Thyroid gland (tissue), 4 donors: ENCODE measurements around the gene MAD1L1. TPM values are rescaled to one million over a fixed set of nuclear protein-coding genes. Genes with fewer than 3 reads are reported as not detected.

ENCODE experiments used
- DNase-seq, 2 donors: peaks; one replicate each; pipeline ENCODE4 v3.0.0-alpha.2; 2019
- H3K27ac ChIP-seq, 3 donors: fragments of 200-600 bp; sonication (generic); 1 replicate in 2 of 3; 2 replicates in 1 of 3; pipeline ENCODE4 v1.5.1; 2016 to 2019; ENCODE audit warnings: mild to moderate bottlenecking in 1 of 3, moderate library complexity in 1 of 3
- H3K27me3 ChIP-seq: fragments of 200-600 bp; sonication (generic); one replicate; pipeline ENCODE4 v1.5.1; 2019
- H3K36me3 ChIP-seq, 2 donors: fragments of 200-600 bp; sonication (generic); one replicate each; pipeline ENCODE4 v1.5.1; 2016 to 2019
- H3K4me1 ChIP-seq, 2 donors: fragments of 200-600 bp; sonication (generic); one replicate each; pipeline ENCODE4 v1.5.1; 2017 to 2019
- H3K4me3 ChIP-seq, 3 donors: fragments of 200-600 bp; sonication (generic); replicated peaks in 1 of 3; 1 replicate in 2 of 3; 2 replicates in 1 of 3; pipeline ENCODE4 v1.5.1; 2016; ENCODE audit warnings: mild to moderate bottlenecking in 1 of 3
- H3K9me3 ChIP-seq: fragments of 200-600 bp; sonication (generic); one replicate; pipeline ENCODE4 v1.5.1; 2017
- POLR2A ChIP-seq, 2 donors: fragments of 450-650 bp; IDR thresholded peaks; one replicate each; pipeline ENCODE4 v1.6.1; 2017; ENCODE audit warnings: antibody characterized with exemption in 2 of 2, mild to moderate bottlenecking in 2 of 2, moderate library complexity in 1 of 2
- WGBS, 2 donors: methylation state at CpG; one replicate each; pipeline ENCODE4 v1.1.5; 2017; 5-methylcytosine and 5-hydroxymethylcytosine counted together
- intact Hi-C: fragments of 100-400 bp; cut with DNase I; formaldehyde crosslinking; loops from one replicate; pipeline ENCODE4 v1.15.1; 2023
- total RNA-seq, 4 donors: library from RNA; depleted of rRNA; stranded (reverse); fragments of >200 nt; gene quantifications; one replicate each; pipeline ENCODE4 v1.2.3, GENCODE V29; 2016
- TF ChIP-seq, protein P1 (sequence below), 6 experiments: fragments of 200-600 bp in 3 of 6; fragments of 450-650 bp in 3 of 6; sonication (generic) in 3 of 6; IDR thresholded peaks; one replicate each; pipeline ENCODE4 v1.5.1; 2016 to 2019; ENCODE audit warnings: antibody characterized with exemption in 6 of 6, mild to moderate bottlenecking in 2 of 6, inconsistent platforms in 1 of 6, moderate library complexity in 1 of 6

MAD1L1 gene
- total RNA-seq, 4 donors from 2014 or later, result 27.4 to 38.6 (median 33.9) TPM

- Histone ChIP-seq H3K27ac (no peak overlapping the region), H3K4me3 (no peak overlapping the region), H3K36me3 (peaks cover 7 to 8% of the 10 kb centered on the region in 2 donors), H3K27me3 (no peaks in the 10 kb centered on the region), H3K9me3 (no peaks in the 10 kb centered on the region), H3K4me1 (peaks cover 9 to 17% of the 10 kb centered on the region in 2 donors)
- no peak for DNase-seq
- intact Hi-C loops, result loop anchor here (10.0 kb wide), 1 partner anchor 111 kb away; the partner anchor contains the start of gene EIF3B
- TF ChIP-seq, protein P1, sequence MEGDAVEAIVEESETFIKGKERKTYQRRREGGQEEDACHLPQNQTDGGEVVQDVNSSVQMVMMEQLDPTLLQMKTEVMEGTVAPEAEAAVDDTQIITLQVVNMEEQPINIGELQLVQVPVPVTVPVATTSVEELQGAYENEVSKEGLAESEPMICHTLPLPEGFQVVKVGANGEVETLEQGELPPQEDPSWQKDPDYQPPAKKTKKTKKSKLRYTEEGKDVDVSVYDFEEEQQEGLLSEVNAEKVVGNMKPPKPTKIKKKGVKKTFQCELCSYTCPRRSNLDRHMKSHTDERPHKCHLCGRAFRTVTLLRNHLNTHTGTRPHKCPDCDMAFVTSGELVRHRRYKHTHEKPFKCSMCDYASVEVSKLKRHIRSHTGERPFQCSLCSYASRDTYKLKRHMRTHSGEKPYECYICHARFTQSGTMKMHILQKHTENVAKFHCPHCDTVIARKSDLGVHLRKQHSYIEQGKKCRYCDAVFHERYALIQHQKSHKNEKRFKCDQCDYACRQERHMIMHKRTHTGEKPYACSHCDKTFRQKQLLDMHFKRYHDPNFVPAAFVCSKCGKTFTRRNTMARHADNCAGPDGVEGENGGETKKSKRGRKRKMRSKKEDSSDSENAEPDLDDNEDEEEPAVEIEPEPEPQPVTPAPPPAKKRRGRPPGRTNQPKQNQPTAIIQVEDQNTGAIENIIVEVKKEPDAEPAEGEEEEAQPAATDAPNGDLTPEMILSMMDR (IDR thresholded peaks at IDR 0.05), result no peak
- no peak for TF ChIP-seq POLR2A (IDR thresholded peaks at IDR 0.05)
- WGBS, 2 donors, result 78 to 86% methylated on average over 12 of the region's 12 CpGs
These were observed 10.7 kb upstream of the MAD1L1 start for GRCh38 chr7:2243458-2243857.

DNA sequence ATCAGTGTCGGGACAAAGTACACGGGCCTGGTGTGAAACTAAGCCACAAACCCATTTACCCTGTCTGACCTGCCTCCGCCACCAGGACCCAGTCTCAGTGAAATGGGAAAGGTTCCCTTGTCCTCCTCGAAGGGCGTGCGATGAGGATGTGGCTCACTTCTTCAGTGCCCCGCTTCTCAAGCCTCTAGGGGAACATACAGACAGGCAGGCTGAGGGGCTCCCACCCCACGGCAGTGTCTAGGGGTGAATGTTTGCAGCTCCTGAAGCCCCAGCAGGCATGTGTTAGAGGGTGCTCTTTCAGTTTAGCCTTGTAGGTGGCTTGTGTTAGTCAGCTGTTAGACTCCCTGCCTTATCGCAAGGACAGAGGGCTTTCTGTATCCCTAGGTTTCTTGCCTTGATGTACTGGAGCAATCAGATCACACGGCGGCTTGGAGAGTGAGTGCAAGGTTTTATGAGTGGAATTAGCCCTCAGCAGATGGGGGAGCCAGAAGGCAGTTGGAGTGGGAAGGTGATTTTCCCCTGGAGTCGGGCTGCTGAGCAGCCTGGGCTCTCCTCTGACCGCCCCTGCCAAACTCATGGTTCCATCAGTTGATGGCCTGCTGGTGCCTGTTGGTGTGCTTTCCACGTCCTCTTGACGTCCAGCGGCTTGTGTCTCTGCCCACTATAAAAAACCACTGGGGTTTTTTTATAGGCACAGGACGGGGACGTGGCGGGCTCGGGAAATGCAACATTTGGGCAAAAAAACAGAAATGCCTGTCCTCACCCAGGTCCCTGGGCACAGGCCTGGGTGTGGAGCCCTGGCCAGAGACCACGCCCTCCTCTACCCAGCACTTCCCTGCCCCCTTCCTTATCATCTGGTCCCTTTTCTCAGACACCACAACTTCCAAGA is 10.0 kb upstream of the MAD1L1 start:
- TF ChIP-seq, protein P1 (IDR thresholded peaks at IDR 0.05), result no peak
- no peak for TF ChIP-seq POLR2A (IDR thresholded peaks at IDR 0.05)
- H3K4me3 ChIP-seq, result peak overlapping the region in 1 of 3 donors; percentile 97
- H3K9me3 ChIP-seq, result no peaks in the 10 kb centered on the region
- intact Hi-C loops, result loop anchor here (10.0 kb wide), 1 partner anchor 112 kb away; the partner anchor contains the start of gene EIF3B
- no peak for DNase-seq
- WGBS, 2 donors, result 17 to 21% methylated on average over 19 to 20 of the region's 21 CpGs
- H3K4me1 ChIP-seq, result peaks cover 9 to 17% of the 10 kb centered on the region in 2 donors
- H3K36me3 ChIP-seq, result peaks cover 13 to 14% of the 10 kb centered on the region in 2 donors
- H3K27me3 ChIP-seq, result no peaks in the 10 kb centered on the region
- no peak overlapping the region for H3K27ac ChIP-seq

DNA sequence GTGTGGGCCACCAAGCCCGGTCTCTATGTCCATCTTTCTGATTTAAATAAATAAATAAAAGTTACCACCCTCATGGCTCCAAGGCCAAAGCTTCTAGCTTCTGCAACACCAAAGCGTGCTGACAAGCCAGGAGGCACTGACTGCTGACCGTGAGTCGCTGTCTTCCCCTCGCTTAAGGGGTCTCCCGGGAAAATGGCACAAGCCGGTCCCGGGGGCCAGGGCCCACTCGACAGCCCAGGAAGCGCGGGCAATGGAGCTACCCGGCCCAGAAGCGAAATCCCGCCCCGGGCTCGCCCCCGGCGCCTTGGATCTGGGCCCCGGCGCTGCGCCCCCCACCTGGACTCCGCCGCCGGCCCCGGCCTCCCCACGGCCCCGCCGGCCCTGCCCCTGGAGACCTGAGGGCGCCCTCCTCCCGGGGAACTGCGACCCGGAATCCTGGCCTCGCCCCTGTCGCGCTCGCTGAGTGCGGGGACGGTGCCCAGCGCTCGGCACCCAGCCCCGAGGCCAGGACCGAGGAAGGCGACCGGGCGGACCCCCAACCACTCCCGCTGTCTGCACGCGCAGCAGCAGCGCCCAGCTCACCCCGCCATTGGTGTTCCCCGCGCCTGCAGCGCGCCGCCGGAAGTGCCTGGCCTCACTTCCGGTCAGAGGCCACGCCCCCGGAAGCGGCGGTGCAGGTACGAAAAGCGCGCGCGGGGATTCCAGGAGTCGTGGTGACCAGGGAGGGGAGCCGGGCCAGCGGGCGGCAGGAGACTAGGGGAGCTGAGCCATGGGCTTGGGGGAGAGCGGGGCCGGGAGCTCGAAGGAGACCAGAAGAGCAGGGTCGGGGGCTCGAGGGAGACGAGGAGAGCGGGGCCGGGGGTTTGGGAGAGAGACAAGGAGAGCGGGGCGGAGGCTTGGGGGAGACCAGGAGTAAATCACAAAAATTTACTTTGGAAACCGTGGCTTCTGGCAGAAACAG is 9.1 kb upstream of the MAD1L1 start, which contains the start of the genes MRM2 and NUDT1:
Gene MRM2 (minus strand): TSS at position 626 of the 961 bp plus-strand sequence. CDS start 36 bp downstream, at position 590.
Gene NUDT1 (plus strand): TSS at position 647 of the 961 bp plus-strand sequence. CDS start 2,349 bp downstream, outside the sequence.
- intact Hi-C loops, result loop anchor here (10.0 kb wide), 1 partner anchor 113 kb away; the partner anchor contains the start of gene EIF3B
- Histone ChIP-seq H3K4me1 (peaks cover 9 to 17% of the 10 kb centered on the region in 2 donors), H3K27me3 (no peaks in the 10 kb centered on the region), H3K4me3 (peak within 1 kb of the TSS; percentile 68 to 97 (median 82)), H3K9me3 (no peaks in the 10 kb centered on the region), H3K27ac (peak within 1 kb of the TSS in 2 of 3 donors; percentile 43 to 53), H3K36me3 (peaks cover 13 to 19% of the 10 kb centered on the region in 2 donors)
- peak; percentile 85 to 86 for DNase-seq
- WGBS, 2 donors, result 2% methylated on average over 26 to 27 of the region's 81 CpGs
- TF ChIP-seq POLR2A (IDR thresholded peaks at IDR 0.05), result peak in 1 of 2 donors; percentile 75
- TF ChIP-seq, protein P1 (IDR thresholded peaks at IDR 0.05), result no peak

- Histone ChIP-seq H3K9me3 (no peaks in the 10 kb centered on the region), H3K27ac (no peak overlapping the region), H3K4me1 (peaks cover 9 to 17% of the 10 kb centered on the region in 2 donors), H3K4me3 (no peak overlapping the region), H3K36me3 (peaks cover 23 to 31% of the 10 kb centered on the region in 2 donors), H3K27me3 (no peaks in the 10 kb centered on the region)
- TF ChIP-seq, protein P1 (IDR thresholded peaks at IDR 0.05), result no peak
- no peak for TF ChIP-seq POLR2A (IDR thresholded peaks at IDR 0.05)
- WGBS, 2 donors, result 96 to 98% methylated on average over 12 to 17 of the region's 17 CpGs
- no peak for DNase-seq
- intact Hi-C loops, result no loop called here
These were observed 6.5 kb upstream of the MAD1L1 start for GRCh38 chr7:2239242-2239641.
